WERI-Rb-1 (cell line): Measurements from ENCODE around the gene TIE1.

Experiments used
- DNase-seq: peaks from one replicate; pipeline ENCODE4 v3.0.0-alpha.2; 2020
- H3K27ac ChIP-seq: fragments of 250-450 bp; sonication (Bioruptor Pico); 2 replicates; pipeline ENCODE4 v1.5.1; 2020; ENCODE audit warnings: mild to moderate bottlenecking, moderate library complexity
- H3K27me3 ChIP-seq: fragments of 250-450 bp; sonication (Bioruptor Pico); 2 replicates; pipeline ENCODE4 v1.5.1; 2021; ENCODE audit warnings: mild to moderate bottlenecking, low read depth, moderate library complexity; ENCODE audit not compliant: insufficient read depth, severe bottlenecking
- H3K36me3 ChIP-seq: fragments of 250-450 bp; sonication (Bioruptor Pico); 2 replicates; pipeline ENCODE4 v1.5.1; 2020; ENCODE audit warnings: mild to moderate bottlenecking, moderate library complexity
- H3K4me3 ChIP-seq: 2 replicates; pipeline ENCODE4 v1.5.1; 2011; ENCODE audit warnings: low read depth, mild to moderate bottlenecking, control low read depth, low read length
- H3K9me3 ChIP-seq: fragments of 250-450 bp; sonication (Bioruptor Pico); 2 replicates; pipeline ENCODE4 v1.5.1; 2021; ENCODE audit warnings: mild to moderate bottlenecking, moderate library complexity; ENCODE audit not compliant: severe bottlenecking
- TF ChIP-seq, protein P1 (sequence below): IDR thresholded peaks from 2 replicates; pipeline ENCODE4 v1.5.1; 2011; ENCODE audit warnings: low read depth, mild to moderate bottlenecking, control low read depth, inconsistent platforms, low read length

The TIE1 gene

DNA sequence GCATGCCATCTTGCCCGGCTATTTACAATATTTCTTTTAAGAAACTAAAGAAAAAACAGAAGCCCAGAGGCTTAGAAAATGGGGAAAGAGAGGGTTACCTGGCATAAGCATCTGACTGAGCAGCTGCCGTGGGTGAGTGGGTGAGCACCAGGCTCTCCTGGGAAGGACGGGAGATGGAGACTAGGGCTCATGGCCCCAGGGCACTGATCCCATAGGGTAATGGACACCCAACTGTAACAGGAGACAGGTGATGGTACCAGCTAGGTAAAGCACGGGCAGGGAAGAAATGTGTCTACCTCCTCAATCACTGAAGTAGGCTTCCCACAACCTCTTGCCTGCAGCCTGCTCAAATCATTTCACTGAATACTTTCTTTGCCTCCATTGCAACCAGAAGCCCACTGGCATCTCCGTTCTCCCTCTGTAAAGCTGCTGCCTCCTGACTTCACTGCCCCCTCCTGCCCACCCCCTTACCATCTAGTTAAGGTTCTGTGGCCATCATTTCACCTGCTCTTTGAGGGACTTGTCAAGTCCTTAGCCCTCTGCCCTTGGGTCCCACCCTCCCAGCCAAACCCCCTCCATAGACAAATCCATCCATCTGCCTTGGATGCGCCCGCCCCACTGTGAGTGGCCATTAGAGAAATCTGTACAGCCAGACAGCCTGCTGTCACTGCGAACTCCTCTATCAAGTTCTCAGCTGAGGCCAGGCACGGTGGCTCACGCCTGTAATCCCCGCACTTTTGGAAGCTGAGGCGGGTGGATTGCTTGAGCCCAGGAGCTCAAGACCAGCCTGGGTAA is 24.8 kb upstream of the TIE1 start:
- no peak overlapping the region for H3K4me3 ChIP-seq
- peak; percentile 31 for DNase-seq
- H3K9me3 ChIP-seq = no peaks in the 10 kb centered on the region
- H3K27me3 ChIP-seq = no peaks in the 10 kb centered on the region
- TF ChIP-seq, protein P1, sequence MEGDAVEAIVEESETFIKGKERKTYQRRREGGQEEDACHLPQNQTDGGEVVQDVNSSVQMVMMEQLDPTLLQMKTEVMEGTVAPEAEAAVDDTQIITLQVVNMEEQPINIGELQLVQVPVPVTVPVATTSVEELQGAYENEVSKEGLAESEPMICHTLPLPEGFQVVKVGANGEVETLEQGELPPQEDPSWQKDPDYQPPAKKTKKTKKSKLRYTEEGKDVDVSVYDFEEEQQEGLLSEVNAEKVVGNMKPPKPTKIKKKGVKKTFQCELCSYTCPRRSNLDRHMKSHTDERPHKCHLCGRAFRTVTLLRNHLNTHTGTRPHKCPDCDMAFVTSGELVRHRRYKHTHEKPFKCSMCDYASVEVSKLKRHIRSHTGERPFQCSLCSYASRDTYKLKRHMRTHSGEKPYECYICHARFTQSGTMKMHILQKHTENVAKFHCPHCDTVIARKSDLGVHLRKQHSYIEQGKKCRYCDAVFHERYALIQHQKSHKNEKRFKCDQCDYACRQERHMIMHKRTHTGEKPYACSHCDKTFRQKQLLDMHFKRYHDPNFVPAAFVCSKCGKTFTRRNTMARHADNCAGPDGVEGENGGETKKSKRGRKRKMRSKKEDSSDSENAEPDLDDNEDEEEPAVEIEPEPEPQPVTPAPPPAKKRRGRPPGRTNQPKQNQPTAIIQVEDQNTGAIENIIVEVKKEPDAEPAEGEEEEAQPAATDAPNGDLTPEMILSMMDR = no peak
- no peak overlapping the region for H3K27ac ChIP-seq
- no peaks in the 10 kb centered on the region for H3K36me3 ChIP-seq

DNA sequence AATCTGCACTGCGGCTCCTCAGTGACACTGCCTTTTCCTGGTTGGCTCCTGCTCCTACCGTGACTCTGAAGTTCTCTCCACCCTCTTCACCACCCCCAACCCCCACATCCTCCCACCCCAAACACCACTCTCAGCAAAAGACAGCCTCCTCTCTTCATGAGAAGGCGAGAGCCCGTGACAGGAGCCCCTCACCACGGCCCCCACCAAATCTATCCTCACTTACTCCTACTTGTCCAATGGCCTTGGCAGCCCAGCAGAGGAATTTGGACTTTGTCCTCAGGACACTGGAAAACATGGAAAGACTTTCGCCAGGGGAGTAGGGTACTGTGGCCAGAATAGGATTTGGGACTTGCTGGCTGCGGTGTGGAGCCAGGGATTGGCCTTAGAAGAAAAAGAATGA is 24.1 kb upstream of the TIE1 start:
- no peak for DNase-seq
- TF ChIP-seq, protein P1 = no peak
- Histone ChIP-seq H3K27ac (no peak overlapping the region), H3K4me3 (no peak overlapping the region), H3K27me3 (no peaks in the 10 kb centered on the region), H3K36me3 (no peaks in the 10 kb centered on the region), H3K9me3 (no peaks in the 10 kb centered on the region)

DNA sequence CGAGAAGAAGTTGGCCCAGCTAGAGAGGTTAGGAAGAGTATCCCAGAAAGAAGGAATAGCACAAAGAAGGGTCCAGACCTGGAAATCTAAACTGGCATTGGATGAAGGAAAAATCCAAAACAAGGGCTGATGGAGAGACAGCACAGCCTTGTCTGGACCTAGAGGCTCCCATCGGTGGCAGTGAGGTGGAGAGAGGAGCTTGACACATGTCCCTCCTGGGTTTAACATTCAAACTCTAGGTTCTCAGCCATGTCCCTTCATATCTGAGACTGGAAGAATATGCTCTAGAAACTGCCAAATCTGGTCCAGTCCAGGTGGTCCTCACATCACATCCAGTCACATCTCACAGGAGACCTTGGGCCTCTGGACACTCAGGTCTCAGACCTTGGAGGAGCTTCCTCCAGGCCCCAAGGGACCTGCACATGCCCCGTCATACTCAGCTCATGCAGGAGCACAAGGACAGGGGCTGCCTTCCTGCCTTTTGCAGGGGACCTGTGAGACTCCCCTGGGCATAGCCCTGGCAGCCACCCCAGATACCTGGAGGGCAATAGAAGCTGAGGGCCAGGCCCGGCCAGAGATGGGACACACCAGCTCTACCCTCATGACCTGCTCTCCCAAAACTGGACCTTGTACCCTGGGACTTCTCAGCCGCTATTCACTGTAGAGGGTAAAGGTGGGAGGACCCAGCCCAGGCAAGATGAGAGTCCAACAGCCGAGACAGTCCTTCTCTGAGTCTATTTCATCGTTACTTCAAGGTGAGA is 23.5 kb upstream of the TIE1 start:
- DNase-seq = no peak
- Histone ChIP-seq H3K27ac (no peak overlapping the region), H3K9me3 (no peaks in the 10 kb centered on the region), H3K4me3 (no peak overlapping the region), H3K36me3 (no peaks in the 10 kb centered on the region), H3K27me3 (no peaks in the 10 kb centered on the region)
- TF ChIP-seq, protein P1 = no peak

DNA sequence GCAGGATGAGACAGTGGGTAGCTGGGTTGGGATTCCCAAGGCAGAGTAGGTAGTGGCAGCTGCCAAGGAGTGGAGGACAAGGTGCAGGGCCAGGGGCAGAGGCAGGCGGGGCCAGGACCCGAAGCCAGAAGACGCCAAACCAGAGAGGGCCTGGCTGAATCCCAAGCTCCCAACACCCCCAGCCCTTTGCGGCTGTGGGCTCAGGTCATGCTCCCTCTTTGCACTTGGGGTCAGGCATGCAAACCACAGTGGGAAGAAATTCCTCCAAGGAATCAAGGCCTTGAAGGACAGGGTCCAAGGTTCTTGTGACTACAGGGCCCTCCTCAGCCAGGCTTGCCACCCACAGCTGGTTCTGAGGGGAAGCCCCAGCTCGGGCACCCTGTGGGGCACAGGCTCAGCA is 21.6 kb upstream of the TIE1 start:
- Histone ChIP-seq H3K27me3 (no peaks in the 10 kb centered on the region), H3K9me3 (no peaks in the 10 kb centered on the region), H3K36me3 (no peaks in the 10 kb centered on the region), H3K4me3 (no peak overlapping the region), H3K27ac (no peak overlapping the region)
- TF ChIP-seq, protein P1 = no peak
- no peak for DNase-seq

DNA sequence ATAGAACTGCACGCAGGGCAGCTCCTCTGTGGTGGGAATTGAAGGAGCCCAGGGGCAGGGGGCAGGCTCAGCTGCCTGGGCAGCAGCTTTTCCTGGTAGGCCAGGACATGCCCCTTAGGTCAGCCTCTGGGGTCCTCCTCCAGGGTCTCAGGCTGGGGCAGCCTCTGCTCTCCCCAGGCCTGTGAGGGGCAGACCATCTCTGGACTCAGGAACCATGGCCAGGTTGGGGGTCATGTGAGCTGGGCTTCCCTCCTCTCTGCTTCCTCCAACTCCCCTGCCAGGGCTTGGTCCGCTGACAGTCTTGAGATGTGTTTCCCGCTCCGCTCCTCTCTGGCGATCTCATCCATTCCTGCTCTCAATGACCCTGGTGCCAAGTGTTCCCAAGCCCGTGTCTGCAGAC is 21.1 kb upstream of the TIE1 start:
- no peaks in the 10 kb centered on the region for H3K27me3 ChIP-seq
- TF ChIP-seq, protein P1 = no peak
- no peak for DNase-seq
- H3K36me3 ChIP-seq = no peaks in the 10 kb centered on the region
- H3K9me3 ChIP-seq = no peaks in the 10 kb centered on the region
- H3K27ac ChIP-seq = no peak overlapping the region
- no peak overlapping the region for H3K4me3 ChIP-seq
